GM15510 (cell line): ENCODE results near the gene VAPB.

Source experiments
- POLR2A ChIP-seq: IDR thresholded peaks from 3 replicates; pipeline ENCODE4 v1.6.1; 2011; ENCODE audit warnings: borderline replicate concordance; ENCODE audit not compliant: insufficient read length; ENCODE audit errors: extremely low read depth

The VAPB gene

GRCh38 chr20:58457083-58457695 lies 68.2 kb downstream of the VAPB start:
- TF ChIP-seq POLR2A = no peak

- TF ChIP-seq POLR2A = no peak
These were observed 69.5 kb downstream of the VAPB start for GRCh38 chr20:58458342-58459057.

DNA sequence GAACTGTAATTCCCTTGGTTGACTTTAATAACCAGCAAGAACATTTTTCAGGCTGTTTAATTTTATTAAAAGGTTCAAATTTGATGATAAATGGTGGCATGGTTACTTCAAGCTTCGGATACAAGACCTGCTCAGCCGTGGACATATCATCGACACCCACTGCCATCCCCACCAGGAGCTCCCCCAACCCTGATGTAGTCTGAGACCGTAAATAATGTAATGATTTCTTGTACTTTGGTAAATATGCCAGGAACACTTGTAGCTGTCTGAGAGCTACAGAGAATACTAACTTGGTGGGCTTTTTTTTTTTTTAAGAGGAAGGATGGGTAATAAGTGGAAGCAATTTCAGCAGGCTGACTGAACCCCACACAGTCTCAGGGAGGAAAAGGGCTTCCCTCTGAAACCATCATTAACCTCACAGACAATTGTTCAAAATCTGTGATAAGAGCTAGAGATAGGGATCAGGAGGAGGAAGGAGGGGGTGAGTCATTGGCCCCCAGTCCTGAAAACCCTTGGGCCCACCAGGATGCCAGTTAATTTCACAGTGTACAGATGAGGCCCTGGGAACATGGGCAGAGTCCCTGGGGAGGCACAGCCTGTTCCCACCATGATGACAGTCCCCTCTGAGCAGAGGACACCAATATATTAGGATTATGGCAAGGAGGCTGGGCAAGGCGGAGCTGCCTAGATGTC lies 70.2 kb downstream of the VAPB start:
- no peak for TF ChIP-seq POLR2A

DNA sequence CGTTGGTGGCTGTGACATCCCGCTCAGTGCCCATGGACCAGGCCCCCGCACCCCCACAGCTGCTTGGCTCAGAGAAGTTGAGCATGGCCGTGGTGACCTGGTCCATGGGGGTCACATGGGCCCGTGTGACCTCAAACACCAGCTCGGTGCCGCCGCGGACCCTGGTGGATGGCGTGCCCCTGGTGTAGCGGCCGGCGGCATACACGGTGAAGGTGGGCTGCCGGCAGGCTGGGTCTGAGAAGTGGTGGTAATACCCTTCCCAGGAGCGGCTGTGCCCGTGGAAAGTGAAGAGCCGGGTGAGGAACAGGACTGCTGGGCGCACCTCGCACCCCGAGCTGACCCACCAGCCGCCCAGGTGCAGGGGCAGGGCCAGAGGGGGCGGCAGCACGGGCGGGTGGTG lies 72.1 kb downstream of the VAPB start:
- TF ChIP-seq POLR2A = no peak

- TF ChIP-seq POLR2A = no peak
These were observed 72.9 kb downstream of the VAPB start for GRCh38 chr20:58461899-58462298.

- TF ChIP-seq POLR2A = no peak
These were observed 74.2 kb downstream of the VAPB start for GRCh38 chr20:58463256-58463655.

DNA sequence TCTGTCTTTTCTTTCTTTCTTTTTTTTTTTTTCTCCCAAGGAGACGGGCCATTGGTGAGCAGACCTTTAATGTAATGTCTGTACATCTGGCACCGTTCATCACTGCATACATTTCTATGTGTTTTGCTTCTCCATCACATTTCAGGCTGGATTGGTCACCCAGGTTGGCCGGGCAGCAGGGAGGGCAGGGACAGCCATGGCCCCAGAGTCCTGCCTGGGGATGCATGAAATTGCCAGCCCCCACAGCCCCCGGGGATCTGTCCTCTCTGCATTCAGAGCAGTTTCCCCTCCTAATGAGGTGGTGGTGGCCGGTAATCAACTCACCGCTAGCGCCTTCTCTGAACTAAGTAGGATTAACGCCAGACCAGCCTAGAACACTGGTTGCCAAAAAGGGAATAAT lies 75.8 kb downstream of the VAPB start:
- TF ChIP-seq POLR2A = no peak

DNA sequence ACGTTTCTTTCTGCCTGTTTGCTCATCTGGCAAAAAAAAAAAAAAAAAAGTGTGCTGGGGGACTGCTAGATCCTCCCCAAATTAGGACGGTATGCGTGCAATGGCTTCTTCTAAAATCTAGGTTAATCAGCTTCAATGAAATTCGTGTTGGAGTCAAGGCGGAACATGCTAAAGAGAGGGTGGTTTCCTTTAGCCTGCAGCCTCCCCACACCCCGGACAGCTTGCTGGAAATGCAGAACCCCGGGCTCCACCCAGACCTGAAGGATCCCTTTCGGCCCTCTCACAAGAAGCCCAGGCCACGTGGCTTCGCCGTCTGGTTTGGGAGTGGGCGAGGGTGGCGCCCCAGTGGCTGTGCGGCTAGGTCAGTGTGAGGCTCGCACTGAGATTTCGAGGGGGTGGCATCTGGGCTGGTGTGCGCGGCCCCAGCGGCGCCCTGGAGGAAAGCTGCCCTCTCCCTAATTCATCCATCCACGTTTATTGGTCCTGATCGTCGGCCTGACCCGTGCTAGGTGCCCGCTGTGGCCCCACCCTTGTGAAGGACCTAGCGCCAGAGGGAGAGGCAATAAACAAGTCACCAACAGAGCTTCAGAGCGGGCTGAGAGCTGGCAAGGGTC lies 77.2 kb downstream of the VAPB start:
- TF ChIP-seq POLR2A = no peak

DNA sequence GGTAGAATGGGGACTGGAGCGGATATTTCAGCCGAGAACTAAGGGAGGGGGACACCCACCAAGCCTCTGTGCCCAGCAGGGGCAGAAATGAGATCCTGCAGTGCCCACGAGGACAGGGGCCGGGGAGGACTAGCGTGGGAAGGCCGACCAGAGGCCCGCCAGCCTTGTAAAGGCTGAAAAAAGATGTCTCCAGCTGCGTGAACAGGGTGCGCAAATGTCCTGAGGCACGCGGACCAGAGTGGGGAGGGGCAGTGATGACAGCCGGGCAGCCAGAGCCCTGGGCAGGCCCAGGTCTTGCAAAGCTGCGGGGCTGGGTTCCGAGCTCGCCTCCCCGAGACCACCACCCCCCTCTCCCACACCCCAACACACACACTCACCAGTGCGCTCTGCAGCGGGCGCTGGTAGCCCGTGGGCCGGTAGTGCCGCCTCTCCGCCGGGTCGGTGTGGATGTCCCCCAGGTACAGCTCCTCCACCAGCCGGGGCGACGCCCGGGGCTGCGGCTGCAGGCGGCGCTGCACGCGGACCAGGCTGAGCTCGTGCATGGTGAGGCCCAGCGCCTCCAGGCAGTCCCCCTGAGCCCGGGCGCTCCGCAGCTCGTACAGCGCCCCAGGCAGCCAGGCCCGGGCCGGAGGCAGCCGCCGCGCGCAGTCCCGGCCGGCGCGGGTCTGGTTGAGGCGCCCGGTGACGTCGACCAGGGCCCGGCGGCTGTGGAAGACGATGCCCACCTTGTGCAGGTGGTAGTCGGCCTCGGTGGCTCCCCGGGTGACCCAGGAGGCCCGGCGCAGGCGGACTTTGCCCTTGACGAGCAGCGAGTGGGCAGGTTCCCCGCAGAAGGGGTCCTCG lies 77.9 kb downstream of the VAPB start:
- no peak for TF ChIP-seq POLR2A

GRCh38 chr20:58467572-58468527 lies 78.8 kb downstream of the VAPB start:
- TF ChIP-seq POLR2A = no peak

DNA sequence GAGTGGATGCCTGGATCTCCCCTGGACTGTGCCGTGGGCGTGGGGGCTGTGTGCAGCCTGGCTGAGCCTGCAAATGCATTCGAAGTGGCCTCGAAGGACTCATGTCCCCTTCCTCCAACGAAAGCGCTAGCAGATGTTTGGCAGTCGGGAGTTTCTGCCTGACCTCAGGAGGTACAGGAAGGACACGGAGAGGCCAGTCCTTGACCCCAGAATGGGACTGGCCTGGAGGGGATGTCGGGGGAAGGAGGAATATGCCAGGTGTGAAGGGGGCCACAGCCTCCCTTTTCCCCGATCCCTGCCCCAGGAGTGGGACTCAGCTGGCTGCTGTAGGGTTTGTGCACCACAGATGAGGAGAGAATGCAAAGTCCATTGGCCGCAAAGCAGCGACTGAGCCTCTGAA lies 80.6 kb downstream of the VAPB start:
- TF ChIP-seq POLR2A = no peak

GRCh38 chr20:58470336-58471192 lies 81.5 kb downstream of the VAPB start:
- no peak for TF ChIP-seq POLR2A
